ENCODE results near the gene HOXA9.

DNA sequence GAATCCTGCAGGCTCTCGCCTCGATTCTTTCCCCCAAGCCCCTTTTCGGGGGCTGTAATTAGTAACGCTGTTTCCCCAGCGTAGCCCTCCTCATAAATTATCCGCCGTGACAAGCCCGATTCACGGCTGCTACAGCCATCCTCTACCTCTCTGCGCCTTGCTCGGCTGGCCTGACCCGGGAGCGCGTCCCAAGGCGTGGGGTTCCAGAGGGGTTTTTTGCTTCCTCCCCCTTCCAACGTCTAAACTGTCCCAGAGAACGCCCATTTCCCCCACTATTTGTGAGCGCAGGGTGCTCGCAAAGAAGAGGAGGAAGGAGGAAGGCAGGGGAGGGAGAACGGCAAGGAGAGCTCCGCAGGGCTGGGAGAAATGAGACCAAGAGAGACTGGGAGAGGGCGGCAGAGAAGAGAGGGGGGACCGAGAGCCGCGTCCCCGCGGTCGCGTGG lies 22.7 kb downstream of the HOXA9 start:
- TF ChIP-seq EZH2 (IDR thresholded peaks at IDR 0.05), result no peak
- TF ChIP-seq POLR2AphosphoS5 (IDR thresholded peaks at IDR 0.05; ENCODE audit: low read depth, low read length), result no peak
- TF ChIP-seq SRF (IDR thresholded peaks at IDR 0.05; ENCODE audit: low read depth), result no peak
- TF ChIP-seq, protein P1, sequence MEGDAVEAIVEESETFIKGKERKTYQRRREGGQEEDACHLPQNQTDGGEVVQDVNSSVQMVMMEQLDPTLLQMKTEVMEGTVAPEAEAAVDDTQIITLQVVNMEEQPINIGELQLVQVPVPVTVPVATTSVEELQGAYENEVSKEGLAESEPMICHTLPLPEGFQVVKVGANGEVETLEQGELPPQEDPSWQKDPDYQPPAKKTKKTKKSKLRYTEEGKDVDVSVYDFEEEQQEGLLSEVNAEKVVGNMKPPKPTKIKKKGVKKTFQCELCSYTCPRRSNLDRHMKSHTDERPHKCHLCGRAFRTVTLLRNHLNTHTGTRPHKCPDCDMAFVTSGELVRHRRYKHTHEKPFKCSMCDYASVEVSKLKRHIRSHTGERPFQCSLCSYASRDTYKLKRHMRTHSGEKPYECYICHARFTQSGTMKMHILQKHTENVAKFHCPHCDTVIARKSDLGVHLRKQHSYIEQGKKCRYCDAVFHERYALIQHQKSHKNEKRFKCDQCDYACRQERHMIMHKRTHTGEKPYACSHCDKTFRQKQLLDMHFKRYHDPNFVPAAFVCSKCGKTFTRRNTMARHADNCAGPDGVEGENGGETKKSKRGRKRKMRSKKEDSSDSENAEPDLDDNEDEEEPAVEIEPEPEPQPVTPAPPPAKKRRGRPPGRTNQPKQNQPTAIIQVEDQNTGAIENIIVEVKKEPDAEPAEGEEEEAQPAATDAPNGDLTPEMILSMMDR (IDR thresholded peaks at IDR 0.05 in 2 of 3, conservative IDR thresholded peaks at IDR 0.05 in 1 of 3; ENCODE audit: borderline replicate concordance in 1 of 3, insufficient read depth in 1 of 3, low read depth in 2 of 3, low read length in 2 of 3), result no peak
- TF ChIP-seq POLR2A (IDR thresholded peaks at IDR 0.05; ENCODE audit: borderline replicate concordance, extremely low read depth, insufficient read depth, insufficient read length), result no peak
- TF ChIP-seq, protein P2, sequence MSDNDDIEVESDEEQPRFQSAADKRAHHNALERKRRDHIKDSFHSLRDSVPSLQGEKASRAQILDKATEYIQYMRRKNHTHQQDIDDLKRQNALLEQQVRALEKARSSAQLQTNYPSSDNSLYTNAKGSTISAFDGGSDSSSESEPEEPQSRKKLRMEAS (IDR thresholded peaks at IDR 0.05), result no peak
- TF ChIP-seq, protein P3, sequence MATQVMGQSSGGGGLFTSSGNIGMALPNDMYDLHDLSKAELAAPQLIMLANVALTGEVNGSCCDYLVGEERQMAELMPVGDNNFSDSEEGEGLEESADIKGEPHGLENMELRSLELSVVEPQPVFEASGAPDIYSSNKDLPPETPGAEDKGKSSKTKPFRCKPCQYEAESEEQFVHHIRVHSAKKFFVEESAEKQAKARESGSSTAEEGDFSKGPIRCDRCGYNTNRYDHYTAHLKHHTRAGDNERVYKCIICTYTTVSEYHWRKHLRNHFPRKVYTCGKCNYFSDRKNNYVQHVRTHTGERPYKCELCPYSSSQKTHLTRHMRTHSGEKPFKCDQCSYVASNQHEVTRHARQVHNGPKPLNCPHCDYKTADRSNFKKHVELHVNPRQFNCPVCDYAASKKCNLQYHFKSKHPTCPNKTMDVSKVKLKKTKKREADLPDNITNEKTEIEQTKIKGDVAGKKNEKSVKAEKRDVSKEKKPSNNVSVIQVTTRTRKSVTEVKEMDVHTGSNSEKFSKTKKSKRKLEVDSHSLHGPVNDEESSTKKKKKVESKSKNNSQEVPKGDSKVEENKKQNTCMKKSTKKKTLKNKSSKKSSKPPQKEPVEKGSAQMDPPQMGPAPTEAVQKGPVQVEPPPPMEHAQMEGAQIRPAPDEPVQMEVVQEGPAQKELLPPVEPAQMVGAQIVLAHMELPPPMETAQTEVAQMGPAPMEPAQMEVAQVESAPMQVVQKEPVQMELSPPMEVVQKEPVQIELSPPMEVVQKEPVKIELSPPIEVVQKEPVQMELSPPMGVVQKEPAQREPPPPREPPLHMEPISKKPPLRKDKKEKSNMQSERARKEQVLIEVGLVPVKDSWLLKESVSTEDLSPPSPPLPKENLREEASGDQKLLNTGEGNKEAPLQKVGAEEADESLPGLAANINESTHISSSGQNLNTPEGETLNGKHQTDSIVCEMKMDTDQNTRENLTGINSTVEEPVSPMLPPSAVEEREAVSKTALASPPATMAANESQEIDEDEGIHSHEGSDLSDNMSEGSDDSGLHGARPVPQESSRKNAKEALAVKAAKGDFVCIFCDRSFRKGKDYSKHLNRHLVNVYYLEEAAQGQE (IDR thresholded peaks at IDR 0.05; ENCODE audit: low read depth), result no peak
- TF ChIP-seq, protein P4, sequence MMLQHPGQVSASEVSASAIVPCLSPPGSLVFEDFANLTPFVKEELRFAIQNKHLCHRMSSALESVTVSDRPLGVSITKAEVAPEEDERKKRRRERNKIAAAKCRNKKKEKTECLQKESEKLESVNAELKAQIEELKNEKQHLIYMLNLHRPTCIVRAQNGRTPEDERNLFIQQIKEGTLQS (IDR thresholded peaks at IDR 0.05), result no peak
- TF ChIP-seq ZNF274 (IDR thresholded peaks at IDR 0.05; ENCODE audit: low read depth, low read length), result no peak
